ENCODE measurements around the gene TAS2R5. TPM values are rescaled to one million over a fixed set of nuclear protein-coding genes. Genes with fewer than 3 reads are reported as not detected.

Gene TAS2R5
- total RNA-seq, 1 experiment from 2014 or later = 0.77 TPM

DNA sequence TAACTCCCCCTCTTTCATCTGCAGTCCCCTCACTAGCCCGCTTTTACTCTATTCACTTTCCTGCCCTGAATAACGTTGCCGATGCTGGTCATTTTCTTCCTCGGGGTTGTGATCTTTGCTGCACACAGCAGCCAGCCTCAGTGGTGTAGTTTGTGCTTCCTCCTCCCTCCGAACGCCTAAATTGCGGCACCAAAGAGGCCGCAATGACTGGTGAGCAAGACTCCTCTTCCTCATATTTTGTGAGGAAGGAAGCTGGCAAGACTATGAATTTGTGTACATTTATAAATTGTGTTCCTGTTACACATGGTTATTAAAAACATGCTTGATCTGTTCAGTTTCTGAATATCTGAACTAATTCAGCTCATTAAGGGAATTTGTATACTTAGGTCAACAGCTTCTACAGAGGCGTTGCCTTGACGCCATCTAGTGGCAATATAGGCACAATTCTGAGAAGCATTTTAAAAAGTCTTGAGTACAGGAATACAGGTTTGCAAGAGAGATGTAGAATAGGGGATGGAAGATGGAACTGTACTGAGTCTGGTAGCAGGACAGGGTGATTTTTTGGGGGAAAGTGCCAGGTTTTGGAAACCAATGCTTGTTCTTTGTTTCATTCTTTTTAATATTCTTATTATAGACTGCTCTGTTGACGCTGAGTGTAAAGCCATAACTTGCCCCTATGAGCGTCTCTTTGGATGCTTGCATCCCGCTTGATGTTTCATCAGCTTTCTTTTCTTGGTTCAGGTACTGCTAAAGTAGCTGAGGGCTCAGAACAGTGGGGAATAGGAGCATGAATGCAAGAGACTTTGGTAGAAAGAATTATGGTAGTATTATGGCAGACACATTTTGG is 4.1 kb upstream of the TAS2R5 start:
- Histone ChIP-seq H3K9me3 (ENCODE audit: control insufficient read depth, insufficient read depth, low read depth, low read length) (no peaks in the 10 kb centered on the region), H3K4me3 (ENCODE audit: low read depth in 2 of 2, low read length in 2 of 2) (no peak overlapping the region), H3K27me3 (ENCODE audit: control insufficient read depth, insufficient read depth, low read length) (no peaks in the 10 kb centered on the region), H3K4me1 (ENCODE audit: control insufficient read depth, insufficient read depth, low read length) (no peaks in the 10 kb centered on the region), H3K27ac (ENCODE audit: low read length) (no peak overlapping the region), H3K36me3 (ENCODE audit: control insufficient read depth, insufficient read depth, low read length) (no peaks in the 10 kb centered on the region)
- peak; percentile 51 for DNase-seq (ENCODE audit: low read depth, low spot score)
- intact Hi-C loops (cut with micrococcal nuclease; ENCODE audit: unreplicated experiment) = loop anchor here (5.0 kb wide), 1 partner anchor 134 kb away; no protein-coding TSS in a partner anchor
- CTCF ChIA-PET = interaction anchor here (0.7 to 0.9 kb wide), 2 partner anchors 58 to 158 kb away, joined by 3 read pairs; no protein-coding TSS in a partner anchor
- TF ChIP-seq, protein P1, sequence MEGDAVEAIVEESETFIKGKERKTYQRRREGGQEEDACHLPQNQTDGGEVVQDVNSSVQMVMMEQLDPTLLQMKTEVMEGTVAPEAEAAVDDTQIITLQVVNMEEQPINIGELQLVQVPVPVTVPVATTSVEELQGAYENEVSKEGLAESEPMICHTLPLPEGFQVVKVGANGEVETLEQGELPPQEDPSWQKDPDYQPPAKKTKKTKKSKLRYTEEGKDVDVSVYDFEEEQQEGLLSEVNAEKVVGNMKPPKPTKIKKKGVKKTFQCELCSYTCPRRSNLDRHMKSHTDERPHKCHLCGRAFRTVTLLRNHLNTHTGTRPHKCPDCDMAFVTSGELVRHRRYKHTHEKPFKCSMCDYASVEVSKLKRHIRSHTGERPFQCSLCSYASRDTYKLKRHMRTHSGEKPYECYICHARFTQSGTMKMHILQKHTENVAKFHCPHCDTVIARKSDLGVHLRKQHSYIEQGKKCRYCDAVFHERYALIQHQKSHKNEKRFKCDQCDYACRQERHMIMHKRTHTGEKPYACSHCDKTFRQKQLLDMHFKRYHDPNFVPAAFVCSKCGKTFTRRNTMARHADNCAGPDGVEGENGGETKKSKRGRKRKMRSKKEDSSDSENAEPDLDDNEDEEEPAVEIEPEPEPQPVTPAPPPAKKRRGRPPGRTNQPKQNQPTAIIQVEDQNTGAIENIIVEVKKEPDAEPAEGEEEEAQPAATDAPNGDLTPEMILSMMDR (IDR thresholded peaks at IDR 0.05) = peak; percentile 88
- no peak for TF ChIP-seq POLR2AphosphoS5 (IDR thresholded peaks at IDR 0.05; ENCODE audit: low read depth, low read length)
- BruUV-seq (replicated peaks) = no TSS peak
- in situ Hi-C loops (cut with HindIII; ENCODE audit: low pct_unique_long_range_greater_than_20kb, low sequenced_read_pairs) = no loop called here
- POLR2A ChIA-PET = no interaction called here
- ATAC-seq = peak; percentile 91

- Histone ChIP-seq H3K4me1 (ENCODE audit: control insufficient read depth, insufficient read depth, low read length) (no peaks in the 10 kb centered on the region), H3K27ac (ENCODE audit: low read length) (no peak overlapping the region), H3K27me3 (ENCODE audit: control insufficient read depth, insufficient read depth, low read length) (no peaks in the 10 kb centered on the region), H3K9me3 (ENCODE audit: control insufficient read depth, insufficient read depth, low read depth, low read length) (no peaks in the 10 kb centered on the region), H3K36me3 (ENCODE audit: control insufficient read depth, insufficient read depth, low read length) (no peaks in the 10 kb centered on the region), H3K4me3 (ENCODE audit: low read depth in 2 of 2, low read length in 2 of 2) (no peak overlapping the region)
- ChIA-PET POLR2A (no interaction called here), CTCF (interaction anchor here (0.8 kb wide), 1 partner anchor 9 kb away, joined by 3 read pairs; no protein-coding TSS in a partner anchor)
- DNase-seq (ENCODE audit: low read depth, low spot score) (no peak), ATAC-seq (no peak)
- BruUV-seq (replicated peaks) = no TSS peak
- intact Hi-C loops (cut with micrococcal nuclease; ENCODE audit: unreplicated experiment) = loop anchor here (5.0 kb wide), 1 partner anchor 136 kb away; no protein-coding TSS in a partner anchor
- no peak for TF ChIP-seq SIN3A (IDR thresholded peaks at IDR 0.05; ENCODE audit: borderline replicate concordance, insufficient read depth, low read depth, low read length)
- no peak for TF ChIP-seq TCF7L2 (IDR thresholded peaks at IDR 0.05; ENCODE audit: low read depth, low read length)
- TF ChIP-seq, protein P1 (IDR thresholded peaks at IDR 0.05) = no peak
- TF ChIP-seq REST (IDR thresholded peaks at IDR 0.05; ENCODE audit: insufficient read depth in 1 of 2, low read depth in 2 of 2, low read length in 1 of 2) = no peak
- TF ChIP-seq POLR2AphosphoS5 (IDR thresholded peaks at IDR 0.05; ENCODE audit: low read depth, low read length) = no peak
- in situ Hi-C loops (cut with HindIII; ENCODE audit: low pct_unique_long_range_greater_than_20kb, low sequenced_read_pairs) = no loop called here
Measured at GRCh38 chr7:141788296-141788695, 1.7 kb upstream of the TAS2R5 start.

All from Panc1 (cell line).